Activated B cell treated with CpG ODN at 0.5 μM for 24 hours (primary cell): ENCODE results near the gene TMEM43. TPM values are rescaled to one million over a fixed set of nuclear protein-coding genes. Genes with fewer than 3 reads are reported as not detected.

Experiments
- ATAC-seq: fragments of 200-7000 bp; cut with Tn5 transposase; one replicate; pipeline ENCODE4 v1.10.0; 2021; ENCODE audit warnings: low read depth, mild to moderate bottlenecking, moderate library complexity
- CTCF ChIA-PET: fragments of 350-600 bp; sonication (Branson Sonifier 250); formaldehyde crosslinking; loops from one replicate; lab custom pipeline; 2021; ENCODE audit warnings: antibody characterized with exemption; lab: Charles Lee
- POLR2A ChIA-PET: fragments of 350-600 bp; sonication (Branson Sonifier 250); formaldehyde crosslinking; loops from one replicate; lab custom pipeline; 2021; ENCODE audit warnings: antibody characterized with exemption; lab: Charles Lee
- DNase-seq: peaks from one replicate; pipeline ENCODE4 v3.0.0; 2022
- H3K27ac Mint-ChIP-seq: one replicate; pipeline ENCODE4 v1.8.0; 2020; ENCODE audit warnings: mixed read lengths
- H3K27me3 Mint-ChIP-seq: one replicate; pipeline ENCODE4 v1.8.0; 2021; ENCODE audit warnings: mixed read lengths
- H3K36me3 Mint-ChIP-seq: one replicate; pipeline ENCODE4 v1.8.0; 2021; ENCODE audit warnings: low read depth, mixed read lengths
- H3K4me1 Mint-ChIP-seq: one replicate; pipeline ENCODE4 v1.8.0; 2021; ENCODE audit warnings: mixed read lengths
- H3K4me3 Mint-ChIP-seq: one replicate; pipeline ENCODE4 v1.8.0; 2020; ENCODE audit warnings: mild to moderate bottlenecking, mixed read lengths
- H3K9me3 Mint-ChIP-seq: one replicate; pipeline ENCODE4 v1.8.0; 2020; ENCODE audit warnings: mixed read lengths
- intact Hi-C: fragments of 100-400 bp; cut with micrococcal nuclease; formaldehyde crosslinking; loops from one replicate; pipeline ENCODE4 v1.15.1; 2024
- total RNA-seq: library from RNA; stranded (reverse); gene quantifications from 2 replicates; pipeline ENCODE4 v1.2.3, GENCODE V29; 2022
- TF ChIP-seq, protein P1 (sequence below): fragments of 200-600 bp; IDR thresholded peaks from one replicate; pipeline ENCODE4 v1.8.0; 2022; ENCODE audit warnings: antibody characterized with exemption, mild to moderate bottlenecking

Gene TMEM43
- total RNA-seq, 1 donor from 2014 or later = 32.3 TPM

DNA sequence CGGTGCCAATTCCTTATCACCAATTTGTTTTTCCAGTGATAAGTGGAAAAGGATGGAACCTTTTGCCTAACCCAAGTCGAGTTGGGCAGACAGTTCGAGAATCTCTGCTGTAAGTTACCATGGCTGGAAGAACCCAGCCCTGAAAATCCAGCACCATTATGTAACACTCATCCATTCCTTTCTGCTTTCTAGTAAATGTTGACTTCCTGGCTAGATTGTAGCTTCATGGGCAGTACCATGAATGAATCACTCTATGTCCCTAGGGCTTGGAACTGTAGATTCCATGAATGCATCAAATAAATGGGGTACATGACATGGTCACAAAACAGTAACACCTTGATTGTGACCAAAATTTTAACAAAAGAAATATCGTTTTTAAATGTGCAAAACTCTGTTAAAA is 14.2 kb upstream of the TMEM43 start:
- H3K4me1 Mint-ChIP-seq = no peaks in the 10 kb centered on the region
- H3K4me3 Mint-ChIP-seq = no peak overlapping the region
- POLR2A ChIA-PET = interaction anchor here (0.8 kb wide), 1 partner anchor 14 kb away, joined by 3 read pairs; the partner anchor contains the start of genes CHCHD4 and TMEM43
- no peak for DNase-seq
- H3K27ac Mint-ChIP-seq = no peak overlapping the region
- no peaks in the 10 kb centered on the region for H3K9me3 Mint-ChIP-seq
- TF ChIP-seq, protein P1, sequence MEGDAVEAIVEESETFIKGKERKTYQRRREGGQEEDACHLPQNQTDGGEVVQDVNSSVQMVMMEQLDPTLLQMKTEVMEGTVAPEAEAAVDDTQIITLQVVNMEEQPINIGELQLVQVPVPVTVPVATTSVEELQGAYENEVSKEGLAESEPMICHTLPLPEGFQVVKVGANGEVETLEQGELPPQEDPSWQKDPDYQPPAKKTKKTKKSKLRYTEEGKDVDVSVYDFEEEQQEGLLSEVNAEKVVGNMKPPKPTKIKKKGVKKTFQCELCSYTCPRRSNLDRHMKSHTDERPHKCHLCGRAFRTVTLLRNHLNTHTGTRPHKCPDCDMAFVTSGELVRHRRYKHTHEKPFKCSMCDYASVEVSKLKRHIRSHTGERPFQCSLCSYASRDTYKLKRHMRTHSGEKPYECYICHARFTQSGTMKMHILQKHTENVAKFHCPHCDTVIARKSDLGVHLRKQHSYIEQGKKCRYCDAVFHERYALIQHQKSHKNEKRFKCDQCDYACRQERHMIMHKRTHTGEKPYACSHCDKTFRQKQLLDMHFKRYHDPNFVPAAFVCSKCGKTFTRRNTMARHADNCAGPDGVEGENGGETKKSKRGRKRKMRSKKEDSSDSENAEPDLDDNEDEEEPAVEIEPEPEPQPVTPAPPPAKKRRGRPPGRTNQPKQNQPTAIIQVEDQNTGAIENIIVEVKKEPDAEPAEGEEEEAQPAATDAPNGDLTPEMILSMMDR = no peak
- intact Hi-C loops = no loop called here
- CTCF ChIA-PET = no interaction called here
- ATAC-seq = no peak
- no peaks in the 10 kb centered on the region for H3K27me3 Mint-ChIP-seq
- H3K36me3 Mint-ChIP-seq = peaks cover 47% of the 10 kb centered on the region

DNA sequence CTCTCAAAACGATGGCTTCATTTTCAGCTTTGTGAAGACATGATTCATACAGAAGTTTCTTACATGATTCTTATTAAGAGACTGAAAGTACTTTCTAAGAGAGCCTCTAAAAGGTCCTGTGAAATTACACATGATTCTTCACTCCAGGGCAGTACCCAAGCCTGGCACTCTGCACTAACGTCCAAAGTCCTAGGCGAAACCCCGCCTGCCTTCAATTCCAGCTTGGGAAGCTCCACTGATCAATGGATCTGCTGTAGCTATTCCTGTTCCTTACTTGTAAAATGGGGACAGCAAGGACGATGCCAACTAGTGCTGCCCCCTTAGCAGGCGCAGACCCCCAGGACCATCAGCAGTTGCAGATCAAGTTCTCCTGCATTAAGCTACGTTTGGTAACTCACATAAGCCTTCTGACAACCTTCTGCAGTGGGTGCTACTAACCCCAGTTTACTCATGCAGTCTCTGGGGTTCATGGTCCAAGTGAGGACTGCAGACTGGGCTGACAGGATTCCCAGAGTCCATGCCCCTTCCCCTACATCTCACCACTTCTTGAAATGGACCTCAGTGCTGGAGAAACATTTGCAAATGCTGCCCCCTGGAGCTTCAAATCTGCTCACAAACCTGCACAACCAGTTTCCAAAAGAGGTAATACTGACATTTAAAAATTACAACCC is 10.8 kb upstream of the TMEM43 start:
- ChIA-PET POLR2A (no interaction called here), CTCF (interaction anchor here (0.6 to 1.9 kb wide), 2 partner anchors 15 to 457 kb away, joined by 5 to 6 read pairs; no protein-coding TSS in a partner anchor)
- Mint-ChIP-seq H3K27ac (no peak overlapping the region), H3K4me1 (no peaks in the 10 kb centered on the region), H3K4me3 (no peak overlapping the region), H3K9me3 (no peaks in the 10 kb centered on the region), H3K36me3 (peaks cover 61% of the 10 kb centered on the region), H3K27me3 (no peaks in the 10 kb centered on the region)
- DNase-seq (no peak), ATAC-seq (no peak)
- intact Hi-C loops = no loop called here
- TF ChIP-seq, protein P1 = no peak

DNA sequence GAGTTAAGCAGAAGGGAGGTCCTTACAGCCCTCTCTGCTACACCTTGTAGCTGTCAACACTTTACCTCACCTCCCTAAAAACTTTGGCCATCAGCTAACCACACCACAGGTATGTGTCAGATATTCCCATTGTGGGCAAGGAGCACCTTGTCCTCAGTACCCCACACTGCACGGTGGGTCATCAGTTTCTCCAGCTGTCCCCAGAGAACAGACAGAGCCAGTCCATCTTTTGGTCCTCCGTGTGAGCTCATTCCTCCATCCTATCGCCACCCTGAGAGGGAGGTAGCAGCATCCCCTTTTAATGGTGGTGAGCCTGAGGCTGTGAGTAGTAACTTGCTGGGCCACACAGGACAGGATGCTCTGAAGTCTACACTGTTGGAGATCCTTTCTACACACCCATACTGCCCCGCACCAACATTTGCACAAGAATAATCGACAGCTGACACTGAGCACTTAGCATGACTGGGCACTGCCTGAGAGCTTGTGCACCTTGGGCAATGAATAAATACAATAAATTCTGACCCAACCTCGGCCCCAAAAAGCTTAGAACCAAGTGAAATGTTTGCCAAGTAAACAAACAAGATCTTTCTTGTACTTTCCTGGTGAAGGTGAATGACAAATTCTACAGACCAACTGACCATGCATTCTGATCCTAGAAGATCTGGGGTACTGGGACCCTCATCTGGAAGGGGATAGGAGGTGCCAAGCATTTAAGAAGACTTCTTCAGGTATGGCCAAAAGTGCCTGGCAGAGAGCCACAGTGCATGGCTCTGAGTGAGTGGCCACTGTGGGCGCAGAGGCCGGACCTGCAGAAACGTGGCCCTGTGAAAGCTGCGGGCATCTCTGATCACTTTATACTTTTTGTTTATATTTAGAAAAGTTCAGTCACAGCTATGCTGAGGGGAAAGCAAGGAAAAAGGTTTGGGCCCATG is 7.1 kb upstream of the TMEM43 start:
- DNase-seq = no peak
- ChIA-PET CTCF (no interaction called here), POLR2A (no interaction called here)
- H3K27me3 Mint-ChIP-seq = no peaks in the 10 kb centered on the region
- H3K27ac Mint-ChIP-seq = no peak overlapping the region
- H3K9me3 Mint-ChIP-seq = no peaks in the 10 kb centered on the region
- intact Hi-C loops = no loop called here
- H3K4me1 Mint-ChIP-seq = peaks cover 6% of the 10 kb centered on the region
- H3K36me3 Mint-ChIP-seq = peaks cover 66% of the 10 kb centered on the region
- H3K4me3 Mint-ChIP-seq = no peak overlapping the region
- TF ChIP-seq, protein P1 = no peak
- no peak for ATAC-seq

DNA sequence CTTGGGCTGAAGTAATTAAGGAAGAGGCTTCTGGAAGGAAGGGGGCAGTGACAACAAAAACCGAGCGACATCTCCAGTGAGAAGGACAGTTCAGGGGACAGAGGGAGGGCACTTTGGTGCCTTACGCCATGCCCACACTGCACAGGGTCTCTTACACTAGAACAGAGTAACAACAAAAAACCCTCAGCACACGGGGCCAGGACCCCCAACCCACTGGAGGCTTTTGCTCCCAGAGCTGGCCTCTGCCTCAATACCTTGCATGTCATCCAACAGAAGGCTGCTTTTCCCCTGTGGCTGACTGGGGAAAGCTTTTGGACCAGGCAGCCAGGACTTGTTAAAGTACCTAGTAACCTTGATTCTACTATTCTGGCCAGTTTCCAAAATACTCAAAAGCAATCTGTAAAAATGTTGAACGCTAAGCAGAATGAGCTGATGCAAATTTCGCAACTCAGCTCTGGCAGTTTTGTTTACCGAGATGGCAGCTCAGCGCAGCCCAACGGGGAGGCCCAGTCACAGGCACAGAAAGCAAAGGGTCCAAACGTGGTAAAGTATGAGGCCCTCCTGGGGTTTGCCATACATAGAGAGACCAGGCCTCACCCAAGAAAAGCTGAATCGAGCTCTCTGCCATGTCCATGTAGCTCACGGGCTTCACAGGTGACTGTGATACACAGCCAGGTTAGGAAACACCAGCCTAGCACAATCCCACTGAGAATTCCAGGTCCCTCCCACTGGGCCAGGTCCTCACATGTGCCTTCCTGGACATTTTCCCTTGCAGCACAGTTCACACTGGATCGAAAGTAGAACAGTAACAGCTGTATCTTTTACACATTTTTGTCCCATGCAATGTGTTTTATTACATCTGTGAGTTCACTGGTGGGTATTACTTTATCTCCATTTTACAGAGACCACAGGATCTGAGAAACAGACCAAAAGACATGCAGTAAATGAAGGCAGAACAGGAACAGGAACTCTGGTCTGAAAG is 6.2 kb upstream of the TMEM43 start:
- DNase-seq = no peak
- no peak overlapping the region for H3K4me3 Mint-ChIP-seq
- intact Hi-C loops = no loop called here
- no peaks in the 10 kb centered on the region for H3K27me3 Mint-ChIP-seq
- H3K27ac Mint-ChIP-seq = no peak overlapping the region
- TF ChIP-seq, protein P1 = no peak
- H3K9me3 Mint-ChIP-seq = no peaks in the 10 kb centered on the region
- peaks cover 15% of the 10 kb centered on the region for H3K4me1 Mint-ChIP-seq
- no peak for ATAC-seq
- CTCF ChIA-PET = no interaction called here
- peaks cover 58% of the 10 kb centered on the region for H3K36me3 Mint-ChIP-seq
- POLR2A ChIA-PET = no interaction called here
